SK-N-SH (cell line): ENCODE results near the gene TUBGCP3. TPM values are rescaled to one million over a fixed set of nuclear protein-coding genes. Genes with fewer than 3 reads are reported as not detected.
A peak's percentile ranks its signal among the peaks of the same experiment; 100 is the strongest.

ENCODE experiments used
- CTCF ChIA-PET: fragments of 300-600, 350-600 bp; formaldehyde crosslinking; extraction: SDS; loops from one replicate; lab custom pipeline; 2021; lab: Yijun Ruan, JAX
- POLR2A ChIA-PET: fragments of 350-600 bp; sonication (Branson Sonifier 250); formaldehyde crosslinking; extraction: SDS; loops from one replicate; lab custom pipeline; 2020; ENCODE audit warnings: antibody characterized with exemption, inconsistent platforms; lab: Yijun Ruan, JAX
- DNase-seq: peaks from one replicate; pipeline ENCODE4 v3.0.0; 2012
- H2AFZ ChIP-seq: fragments of 200-600 bp; sonication (generic); 2 replicates; pipeline ENCODE4 v1.8.1; 2016; ENCODE audit warnings: antibody characterized with exemption, mild to moderate bottlenecking, low read depth
- H3F3A ChIP-seq: fragments of 200-600 bp; sonication (generic); replicated peaks from 2 replicates; pipeline ENCODE3; 2016; ENCODE audit warnings: antibody characterized with exemption, mild to moderate bottlenecking; ENCODE audit not compliant: insufficient read depth
- H3K27ac ChIP-seq, 2 experiments: fragments of 200-500 bp in 1 of 2; fragments of 200-600 bp in 1 of 2; sonication (Bioruptor generic) in 1 of 2; sonication (generic), shearing (Covaris generic) in 1 of 2; 2 replicates each; pipeline versions ENCODE4 v1.5.1 to v1.6.1; 2014 to 2016; ENCODE audit warnings: low read depth in 2 of 2, inconsistent platforms in 1 of 2, low read length in 1 of 2, mild to moderate bottlenecking in 1 of 2, mixed read lengths in 1 of 2
- H3K27me3 ChIP-seq: fragments of 200-600 bp; sonication (generic), shearing (Covaris generic); 2 replicates; pipeline ENCODE4 v1.6.1; 2016; ENCODE audit warnings: mixed run types; ENCODE audit not compliant: insufficient read depth
- H3K36me3 ChIP-seq, 2 experiments: fragments of 200-500 bp in 1 of 2; fragments of 200-600 bp in 1 of 2; sonication (Bioruptor generic) in 1 of 2; sonication (generic) in 1 of 2; replicated peaks in 1 of 2; 2 replicates each; pipeline versions ENCODE3 to v1.5.1; 2014 to 2016; ENCODE audit warnings: low read length in 1 of 2, mild to moderate bottlenecking in 1 of 2; ENCODE audit not compliant: insufficient read depth in 2 of 2, control insufficient read depth in 1 of 2
- H3K4me1 ChIP-seq, 2 experiments: fragments of 200-500 bp in 1 of 2; fragments of 200-600 bp in 1 of 2; sonication (Bioruptor generic) in 1 of 2; sonication (generic), shearing (Covaris generic) in 1 of 2; 2 replicates each; pipeline versions ENCODE4 v1.5.1 to v1.6.1; 2014 to 2016; ENCODE audit warnings: low read depth in 1 of 2, low read length in 1 of 2, mixed run types in 1 of 2; ENCODE audit not compliant: insufficient read depth in 2 of 2, control insufficient read depth in 1 of 2
- H3K4me2 ChIP-seq: fragments of 200-600 bp; sonication (generic), shearing (Covaris generic); 2 replicates; pipeline ENCODE4 v1.6.1; 2017; ENCODE audit warnings: mixed run types
- H3K4me3 ChIP-seq, 2 experiments: fragments of 200-500 bp in 1 of 2; fragments of 200-600 bp in 1 of 2; sonication (Bioruptor generic) in 1 of 2; sonication (generic), shearing (Covaris generic) in 1 of 2; 2 replicates each; pipeline versions ENCODE4 v1.5.1 to v1.8.1; 2014 to 2016; ENCODE audit warnings: low read depth in 2 of 2, inconsistent platforms in 1 of 2, low read length in 1 of 2, mild to moderate bottlenecking in 1 of 2, mixed read lengths in 1 of 2, moderate library complexity in 1 of 2
- H3K79me2 ChIP-seq: fragments of 200-600 bp; sonication (generic); 2 replicates; pipeline ENCODE4 v1.8.1; 2017; ENCODE audit warnings: mild to moderate bottlenecking; ENCODE audit not compliant: insufficient read depth
- H3K9ac ChIP-seq: fragments of 200-600 bp; sonication (generic); 2 replicates; pipeline ENCODE4 v1.6.1; 2017; ENCODE audit warnings: mixed run types
- H3K9me2 ChIP-seq: fragments of 200-600 bp; sonication (generic); 2 replicates; pipeline ENCODE4 v1.6.1; 2017; ENCODE audit warnings: mixed run types
- H3K9me3 ChIP-seq: fragments of 200-600 bp; sonication (generic); 2 replicates; pipeline ENCODE4 v1.6.1; 2017; ENCODE audit warnings: mixed run types, mild to moderate bottlenecking, moderate library complexity
- H4K20me1 ChIP-seq: fragments of 200-600 bp; sonication (generic); 2 replicates; pipeline ENCODE4 v1.6.1; 2017; ENCODE audit warnings: mild to moderate bottlenecking, mixed run types; ENCODE audit not compliant: insufficient read depth
- FOXJ3 ChIP-seq: sonication (generic); formaldehyde crosslinking; IDR thresholded peaks from 2 replicates; pipeline ENCODE4 v1.5.1; 2020; ENCODE audit warnings: mild to moderate bottlenecking, missing genetic modification reagents
- GATA2 ChIP-seq: sonication (generic); formaldehyde crosslinking; IDR thresholded peaks from 2 replicates; pipeline ENCODE4 v1.5.0; 2020; ENCODE audit warnings: mild to moderate bottlenecking, missing genetic modification reagents
- MEF2A ChIP-seq: IDR thresholded peaks from 2 replicates; pipeline ENCODE4 v1.4.0; 2012; ENCODE audit warnings: low read depth, borderline replicate concordance
- MXI1 ChIP-seq: IDR thresholded peaks from 2 replicates; pipeline ENCODE4 v1.6.1; 2012; ENCODE audit warnings: mild to moderate bottlenecking, low read depth, low read length, improper control_type of control experiment
- NFIC ChIP-seq: IDR thresholded peaks from 2 replicates; pipeline ENCODE4 v1.4.0; 2012; ENCODE audit warnings: borderline replicate concordance
- POLR2AphosphoS5 ChIP-seq: IDR thresholded peaks from 2 replicates; pipeline ENCODE4 v1.6.1; 2012; ENCODE audit warnings: low read depth, low read length
- RCOR1 ChIP-seq: fragments of 150-350 bp; IDR thresholded peaks from 2 replicates; pipeline ENCODE4 v1.6.1; 2017; ENCODE audit warnings: antibody characterized with exemption, low read length
- RFX5 ChIP-seq: IDR thresholded peaks from 2 replicates; pipeline ENCODE4 v1.6.1; 2012; ENCODE audit warnings: mild to moderate bottlenecking, improper control_type of control experiment, low read length
- RXRA ChIP-seq: IDR thresholded peaks from 2 replicates; pipeline ENCODE4 v1.4.0; 2012; ENCODE audit warnings: low read depth, mild to moderate bottlenecking, borderline replicate concordance
- SMC3 ChIP-seq: IDR thresholded peaks from 2 replicates; pipeline ENCODE4 v1.6.1; 2012; ENCODE audit warnings: low read depth, low read length, improper control_type of control experiment
- TAF1 ChIP-seq: IDR thresholded peaks from 2 replicates; pipeline ENCODE4 v1.6.1; 2012; ENCODE audit warnings: low read depth, mild to moderate bottlenecking, low read length, moderate library complexity, borderline replicate concordance
- TCF12 ChIP-seq: IDR thresholded peaks from 2 replicates; pipeline ENCODE4 v1.4.0; 2012
- TEAD4 ChIP-seq: IDR thresholded peaks from 2 replicates; pipeline ENCODE4 v1.4.0; 2012; ENCODE audit warnings: mild to moderate bottlenecking, borderline replicate concordance; ENCODE audit not compliant: insufficient read depth
- YY1 ChIP-seq: IDR thresholded peaks from 2 replicates; pipeline ENCODE4 v1.4.0; 2012; ENCODE audit warnings: low read depth, mild to moderate bottlenecking
- WGBS: methylation state at CpG from one replicate; pipeline ENCODE4 v1.1.6; 2017; ENCODE audit warnings: low lambda C conversion rate; 5-methylcytosine and 5-hydroxymethylcytosine counted together
- polyA plus RNA-seq, 3 experiments: library from polyadenylated mRNA; depleted of rRNA; stranded (reverse); fragments of >200 nt; gene quantifications; 2 replicates each; pipeline ENCODE4 v1.2.3, GENCODE V29; 2012
- TF ChIP-seq, protein P1 (sequence below): IDR thresholded peaks from 2 replicates; pipeline ENCODE4; 2012
- TF ChIP-seq, protein P2 (sequence below): IDR thresholded peaks from 2 replicates; pipeline ENCODE4 v1.6.1; 2012; ENCODE audit warnings: mild to moderate bottlenecking, low read depth, low read length, moderate library complexity
- TF ChIP-seq, protein P3 (sequence below): fragments of 200-600 bp; sonication (generic); IDR thresholded peaks from 2 replicates; pipeline ENCODE4 v1.6.1; 2017; ENCODE audit warnings: antibody characterized with exemption, mild to moderate bottlenecking, moderate library complexity
- TF ChIP-seq, protein P4 (sequence below): fragments of 150-350 bp; IDR thresholded peaks from 2 replicates; pipeline ENCODE4 v1.6.1; 2016; ENCODE audit warnings: mild to moderate bottlenecking, low read depth, low read length
- TF ChIP-seq, protein P5 (sequence below): IDR thresholded peaks from 2 replicates; pipeline ENCODE4 v1.4.0; 2012; ENCODE audit warnings: low read depth, borderline replicate concordance

TUBGCP3 gene
- polyA plus RNA-seq, 1 of the 3 experiments (the other 2 are of a cell fraction) = 16.8 TPM

DNA sequence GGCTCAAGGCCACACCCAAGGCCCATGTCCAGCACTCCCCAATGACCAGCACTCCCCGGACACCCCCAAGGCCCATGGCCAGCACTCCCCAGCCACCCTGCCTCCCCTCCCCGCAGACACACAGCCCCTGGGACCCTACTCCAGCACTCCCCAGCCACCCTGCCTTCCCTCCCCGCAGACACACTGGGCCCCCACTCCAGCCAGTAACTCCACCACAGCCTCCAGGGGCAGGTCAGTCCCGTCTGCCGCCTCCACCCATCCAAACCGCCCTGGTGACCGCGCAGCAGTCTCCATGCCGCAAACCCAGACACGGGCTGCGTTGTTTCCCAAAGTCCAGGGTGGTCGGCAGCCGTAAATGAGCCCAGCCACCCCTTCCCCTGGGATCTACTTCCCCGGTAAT, 141.1 kb downstream of the TUBGCP3 start:
- no peaks in the 10 kb centered on the region for H3K79me2 ChIP-seq
- no peaks in the 10 kb centered on the region for H3K36me3 ChIP-seq
- H3K9ac ChIP-seq = no peak overlapping the region
- TF ChIP-seq FOXJ3 (CRISPR knock-in tag) (no peak), MXI1 (no peak), SMC3 (no peak), TCF12 (no peak), MEF2A (no peak), RXRA (no peak), TAF1 (no peak), RCOR1 (no peak), GATA2 (CRISPR knock-in tag) (no peak), NFIC (no peak), RFX5 (no peak), TEAD4 (no peak), YY1 (no peak), POLR2AphosphoS5 (no peak)
- TF ChIP-seq, protein P1, sequence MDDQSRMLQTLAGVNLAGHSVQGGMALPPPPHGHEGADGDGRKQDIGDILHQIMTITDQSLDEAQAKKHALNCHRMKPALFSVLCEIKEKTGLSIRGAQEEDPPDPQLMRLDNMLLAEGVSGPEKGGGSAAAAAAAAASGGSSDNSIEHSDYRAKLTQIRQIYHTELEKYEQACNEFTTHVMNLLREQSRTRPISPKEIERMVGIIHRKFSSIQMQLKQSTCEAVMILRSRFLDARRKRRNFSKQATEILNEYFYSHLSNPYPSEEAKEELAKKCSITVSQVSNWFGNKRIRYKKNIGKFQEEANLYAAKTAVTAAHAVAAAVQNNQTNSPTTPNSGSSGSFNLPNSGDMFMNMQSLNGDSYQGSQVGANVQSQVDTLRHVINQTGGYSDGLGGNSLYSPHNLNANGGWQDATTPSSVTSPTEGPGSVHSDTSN = no peak
- TF ChIP-seq, protein P2, sequence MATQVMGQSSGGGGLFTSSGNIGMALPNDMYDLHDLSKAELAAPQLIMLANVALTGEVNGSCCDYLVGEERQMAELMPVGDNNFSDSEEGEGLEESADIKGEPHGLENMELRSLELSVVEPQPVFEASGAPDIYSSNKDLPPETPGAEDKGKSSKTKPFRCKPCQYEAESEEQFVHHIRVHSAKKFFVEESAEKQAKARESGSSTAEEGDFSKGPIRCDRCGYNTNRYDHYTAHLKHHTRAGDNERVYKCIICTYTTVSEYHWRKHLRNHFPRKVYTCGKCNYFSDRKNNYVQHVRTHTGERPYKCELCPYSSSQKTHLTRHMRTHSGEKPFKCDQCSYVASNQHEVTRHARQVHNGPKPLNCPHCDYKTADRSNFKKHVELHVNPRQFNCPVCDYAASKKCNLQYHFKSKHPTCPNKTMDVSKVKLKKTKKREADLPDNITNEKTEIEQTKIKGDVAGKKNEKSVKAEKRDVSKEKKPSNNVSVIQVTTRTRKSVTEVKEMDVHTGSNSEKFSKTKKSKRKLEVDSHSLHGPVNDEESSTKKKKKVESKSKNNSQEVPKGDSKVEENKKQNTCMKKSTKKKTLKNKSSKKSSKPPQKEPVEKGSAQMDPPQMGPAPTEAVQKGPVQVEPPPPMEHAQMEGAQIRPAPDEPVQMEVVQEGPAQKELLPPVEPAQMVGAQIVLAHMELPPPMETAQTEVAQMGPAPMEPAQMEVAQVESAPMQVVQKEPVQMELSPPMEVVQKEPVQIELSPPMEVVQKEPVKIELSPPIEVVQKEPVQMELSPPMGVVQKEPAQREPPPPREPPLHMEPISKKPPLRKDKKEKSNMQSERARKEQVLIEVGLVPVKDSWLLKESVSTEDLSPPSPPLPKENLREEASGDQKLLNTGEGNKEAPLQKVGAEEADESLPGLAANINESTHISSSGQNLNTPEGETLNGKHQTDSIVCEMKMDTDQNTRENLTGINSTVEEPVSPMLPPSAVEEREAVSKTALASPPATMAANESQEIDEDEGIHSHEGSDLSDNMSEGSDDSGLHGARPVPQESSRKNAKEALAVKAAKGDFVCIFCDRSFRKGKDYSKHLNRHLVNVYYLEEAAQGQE = no peak
- TF ChIP-seq, protein P3, sequence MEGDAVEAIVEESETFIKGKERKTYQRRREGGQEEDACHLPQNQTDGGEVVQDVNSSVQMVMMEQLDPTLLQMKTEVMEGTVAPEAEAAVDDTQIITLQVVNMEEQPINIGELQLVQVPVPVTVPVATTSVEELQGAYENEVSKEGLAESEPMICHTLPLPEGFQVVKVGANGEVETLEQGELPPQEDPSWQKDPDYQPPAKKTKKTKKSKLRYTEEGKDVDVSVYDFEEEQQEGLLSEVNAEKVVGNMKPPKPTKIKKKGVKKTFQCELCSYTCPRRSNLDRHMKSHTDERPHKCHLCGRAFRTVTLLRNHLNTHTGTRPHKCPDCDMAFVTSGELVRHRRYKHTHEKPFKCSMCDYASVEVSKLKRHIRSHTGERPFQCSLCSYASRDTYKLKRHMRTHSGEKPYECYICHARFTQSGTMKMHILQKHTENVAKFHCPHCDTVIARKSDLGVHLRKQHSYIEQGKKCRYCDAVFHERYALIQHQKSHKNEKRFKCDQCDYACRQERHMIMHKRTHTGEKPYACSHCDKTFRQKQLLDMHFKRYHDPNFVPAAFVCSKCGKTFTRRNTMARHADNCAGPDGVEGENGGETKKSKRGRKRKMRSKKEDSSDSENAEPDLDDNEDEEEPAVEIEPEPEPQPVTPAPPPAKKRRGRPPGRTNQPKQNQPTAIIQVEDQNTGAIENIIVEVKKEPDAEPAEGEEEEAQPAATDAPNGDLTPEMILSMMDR = no peak
- TF ChIP-seq, protein P4, sequence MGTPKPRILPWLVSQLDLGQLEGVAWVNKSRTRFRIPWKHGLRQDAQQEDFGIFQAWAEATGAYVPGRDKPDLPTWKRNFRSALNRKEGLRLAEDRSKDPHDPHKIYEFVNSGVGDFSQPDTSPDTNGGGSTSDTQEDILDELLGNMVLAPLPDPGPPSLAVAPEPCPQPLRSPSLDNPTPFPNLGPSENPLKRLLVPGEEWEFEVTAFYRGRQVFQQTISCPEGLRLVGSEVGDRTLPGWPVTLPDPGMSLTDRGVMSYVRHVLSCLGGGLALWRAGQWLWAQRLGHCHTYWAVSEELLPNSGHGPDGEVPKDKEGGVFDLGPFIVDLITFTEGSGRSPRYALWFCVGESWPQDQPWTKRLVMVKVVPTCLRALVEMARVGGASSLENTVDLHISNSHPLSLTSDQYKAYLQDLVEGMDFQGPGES = no peak
- TF ChIP-seq, protein P5, sequence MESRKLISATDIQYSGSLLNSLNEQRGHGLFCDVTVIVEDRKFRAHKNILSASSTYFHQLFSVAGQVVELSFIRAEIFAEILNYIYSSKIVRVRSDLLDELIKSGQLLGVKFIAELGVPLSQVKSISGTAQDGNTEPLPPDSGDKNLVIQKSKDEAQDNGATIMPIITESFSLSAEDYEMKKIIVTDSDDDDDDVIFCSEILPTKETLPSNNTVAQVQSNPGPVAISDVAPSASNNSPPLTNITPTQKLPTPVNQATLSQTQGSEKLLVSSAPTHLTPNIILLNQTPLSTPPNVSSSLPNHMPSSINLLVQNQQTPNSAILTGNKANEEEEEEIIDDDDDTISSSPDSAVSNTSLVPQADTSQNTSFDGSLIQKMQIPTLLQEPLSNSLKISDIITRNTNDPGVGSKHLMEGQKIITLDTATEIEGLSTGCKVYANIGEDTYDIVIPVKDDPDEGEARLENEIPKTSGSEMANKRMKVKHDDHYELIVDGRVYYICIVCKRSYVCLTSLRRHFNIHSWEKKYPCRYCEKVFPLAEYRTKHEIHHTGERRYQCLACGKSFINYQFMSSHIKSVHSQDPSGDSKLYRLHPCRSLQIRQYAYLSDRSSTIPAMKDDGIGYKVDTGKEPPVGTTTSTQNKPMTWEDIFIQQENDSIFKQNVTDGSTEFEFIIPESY = no peak
- no peaks in the 10 kb centered on the region for H3F3A ChIP-seq
- WGBS = 71% methylated on average over 6 of the region's 14 CpGs
- H3K4me1 ChIP-seq = no peaks in the 10 kb centered on the region; a peak in 1 of 4 replicates
- CTCF ChIA-PET = interaction anchor here (4.8 kb wide), 1 partner anchor 973 kb away, joined by 81 read pairs; no protein-coding TSS in a partner anchor
- POLR2A ChIA-PET = no interaction called here
- no peak overlapping the region for H3K4me2 ChIP-seq
- no peaks in the 10 kb centered on the region for H3K9me2 ChIP-seq
- H3K27me3 ChIP-seq = peaks cover 45% of the 10 kb centered on the region
- no peaks in the 10 kb centered on the region for H3K9me3 ChIP-seq
- H3K4me3 ChIP-seq = no peak overlapping the region
- peak; percentile 23 for DNase-seq
- H4K20me1 ChIP-seq = no peaks in the 10 kb centered on the region
- H2AFZ ChIP-seq = no peak overlapping the region
- no peak overlapping the region for H3K27ac ChIP-seq
